ENCODE results near the gene BZW2.

BZW2 gene

GRCh38 chr7:16724344-16724743 lies 78.4 kb downstream of the BZW2 start:
- no peak overlapping the region for H2BK12ac ChIP-seq (ENCODE audit: low read length in 2 of 2)
- no peak overlapping the region for H3K18ac ChIP-seq (ENCODE audit: low read depth in 1 of 2, low read length in 2 of 2)
- H3K27me3 ChIP-seq (ENCODE audit: control insufficient read depth in 1 of 2, insufficient read depth in 1 of 2, low read length in 2 of 2) = no peaks in the 10 kb centered on the region
- H3K4me2 ChIP-seq (ENCODE audit: low read length, poor library complexity, severe bottlenecking) = no peak overlapping the region
- H3K27ac ChIP-seq (ENCODE audit: low read length, poor library complexity, severe bottlenecking) = no peak overlapping the region
- H4K8ac ChIP-seq (ENCODE audit: low read length) = no peak overlapping the region
- DNase-seq = no peak
- no peaks in the 10 kb centered on the region for H3K9me3 ChIP-seq (ENCODE audit: control insufficient read depth, low read length)
- no peak overlapping the region for H3K4me3 ChIP-seq (ENCODE audit: insufficient read depth in 1 of 2, low read depth in 1 of 2, low read length in 2 of 2)
- WGBS = no CpG with 5 or more reads among the region's 1 CpG
- no peak overlapping the region for H2BK15ac ChIP-seq (ENCODE audit: low read depth, poor library complexity, severe bottlenecking)
- no peaks in the 10 kb centered on the region for H3K36me3 ChIP-seq (ENCODE audit: control insufficient read depth in 1 of 2, insufficient read depth in 2 of 2, low read depth in 1 of 2, low read length in 2 of 2)
- H2AK5ac ChIP-seq (ENCODE audit: low read length, severe bottlenecking) = no peak overlapping the region
- no peak overlapping the region for H2AFZ ChIP-seq (ENCODE audit: low read depth, low read length)
- H3K79me1 ChIP-seq (replicated peaks; ENCODE audit: low read length, poor library complexity, severe bottlenecking) = no peaks in the 10 kb centered on the region
- H3K4ac ChIP-seq (ENCODE audit: low read depth in 1 of 2, low read length in 2 of 2) = no peak overlapping the region
- H3K23ac ChIP-seq (ENCODE audit: low read length in 2 of 2) = no peak overlapping the region
- H3K14ac ChIP-seq (ENCODE audit: low read length in 2 of 2) = no peak overlapping the region
- no peak overlapping the region for H4K91ac ChIP-seq (ENCODE audit: low read length)
- no peak overlapping the region for H3K9ac ChIP-seq (ENCODE audit: low read length)
- no peak overlapping the region for H2BK120ac ChIP-seq (ENCODE audit: low read depth, low read length)
- peaks cover 2% of the 10 kb centered on the region for H3K4me1 ChIP-seq (ENCODE audit: control insufficient read depth, insufficient read depth, low read depth, low read length)
- no peak overlapping the region for H2BK5ac ChIP-seq (ENCODE audit: low read depth, low read length, poor library complexity, severe bottlenecking)

GRCh38 chr7:16726189-16726588 lies 80.2 kb downstream of the BZW2 start:
- Histone ChIP-seq H3K9ac (ENCODE audit: low read length) (no peak overlapping the region), H3K4me3 (ENCODE audit: insufficient read depth in 1 of 2, low read depth in 1 of 2, low read length in 2 of 2) (no peak overlapping the region), H2AFZ (ENCODE audit: low read depth, low read length) (no peak overlapping the region), H3K23ac (ENCODE audit: low read length in 2 of 2) (no peak overlapping the region), H3K36me3 (ENCODE audit: control insufficient read depth in 1 of 2, insufficient read depth in 2 of 2, low read depth in 1 of 2, low read length in 2 of 2) (no peaks in the 10 kb centered on the region), H2BK5ac (ENCODE audit: low read depth, low read length, poor library complexity, severe bottlenecking) (no peak overlapping the region), H2BK15ac (ENCODE audit: low read depth, poor library complexity, severe bottlenecking) (no peak overlapping the region), H2BK12ac (ENCODE audit: low read length in 2 of 2) (no peak overlapping the region), H2BK120ac (ENCODE audit: low read depth, low read length) (no peak overlapping the region), H3K4ac (ENCODE audit: low read depth in 1 of 2, low read length in 2 of 2) (no peak overlapping the region), H3K27ac (ENCODE audit: low read length, poor library complexity, severe bottlenecking) (no peak overlapping the region), H3K79me1 (replicated peaks; ENCODE audit: low read length, poor library complexity, severe bottlenecking) (no peaks in the 10 kb centered on the region), H3K9me3 (ENCODE audit: control insufficient read depth, low read length) (no peaks in the 10 kb centered on the region), H4K91ac (ENCODE audit: low read length) (no peak overlapping the region), H4K8ac (ENCODE audit: low read length) (no peak overlapping the region), H3K18ac (ENCODE audit: low read depth in 1 of 2, low read length in 2 of 2) (no peak overlapping the region), H3K4me1 (ENCODE audit: control insufficient read depth, insufficient read depth, low read depth, low read length) (peaks cover 2% of the 10 kb centered on the region), H3K27me3 (ENCODE audit: control insufficient read depth in 1 of 2, insufficient read depth in 1 of 2, low read length in 2 of 2) (no peaks in the 10 kb centered on the region), H3K4me2 (ENCODE audit: low read length, poor library complexity, severe bottlenecking) (no peak overlapping the region), H3K14ac (ENCODE audit: low read length in 2 of 2) (no peak overlapping the region), H2AK5ac (ENCODE audit: low read length, severe bottlenecking) (no peak overlapping the region)
- no peak for DNase-seq
- 100% methylated on average over 2 of the region's 2 CpGs for WGBS

GRCh38 chr7:16727736-16728135 lies 81.8 kb downstream of the BZW2 start:
- H3K9ac ChIP-seq (ENCODE audit: low read length) = no peak overlapping the region
- H3K79me1 ChIP-seq (replicated peaks; ENCODE audit: low read length, poor library complexity, severe bottlenecking) = no peaks in the 10 kb centered on the region

GRCh38 chr7:16728811-16729210 lies 82.8 kb downstream of the BZW2 start:
- no peaks in the 10 kb centered on the region for H3K36me3 ChIP-seq (ENCODE audit: control insufficient read depth in 1 of 2, insufficient read depth in 2 of 2, low read depth in 1 of 2, low read length in 2 of 2)
- no peak overlapping the region for H3K9ac ChIP-seq (ENCODE audit: low read length)
- H3K4me3 ChIP-seq (ENCODE audit: insufficient read depth in 1 of 2, low read depth in 1 of 2, low read length in 2 of 2) = no peak overlapping the region
- no peak overlapping the region for H2BK12ac ChIP-seq (ENCODE audit: low read length in 2 of 2)
- H3K27me3 ChIP-seq (ENCODE audit: control insufficient read depth in 1 of 2, insufficient read depth in 1 of 2, low read length in 2 of 2) = no peaks in the 10 kb centered on the region
- no peak overlapping the region for H2AFZ ChIP-seq (ENCODE audit: low read depth, low read length)
- no peak for DNase-seq
- no peaks in the 10 kb centered on the region for H3K9me3 ChIP-seq (ENCODE audit: control insufficient read depth, low read length)
- H2BK5ac ChIP-seq (ENCODE audit: low read depth, low read length, poor library complexity, severe bottlenecking) = no peak overlapping the region
- H2BK120ac ChIP-seq (ENCODE audit: low read depth, low read length) = no peak overlapping the region
- 96% methylated on average over 10 of the region's 10 CpGs for WGBS
- no peak overlapping the region for H4K91ac ChIP-seq (ENCODE audit: low read length)
- no peak overlapping the region for H2BK15ac ChIP-seq (ENCODE audit: low read depth, poor library complexity, severe bottlenecking)
- H3K4me1 ChIP-seq (ENCODE audit: control insufficient read depth, insufficient read depth, low read depth, low read length) = peaks cover 2% of the 10 kb centered on the region
- H3K27ac ChIP-seq (ENCODE audit: low read length, poor library complexity, severe bottlenecking) = no peak overlapping the region
- H3K4ac ChIP-seq (ENCODE audit: low read depth in 1 of 2, low read length in 2 of 2) = no peak overlapping the region
- no peak overlapping the region for H4K8ac ChIP-seq (ENCODE audit: low read length)
- H3K79me1 ChIP-seq (replicated peaks; ENCODE audit: low read length, poor library complexity, severe bottlenecking) = no peaks in the 10 kb centered on the region
- H3K23ac ChIP-seq (ENCODE audit: low read length in 2 of 2) = no peak overlapping the region
- H3K14ac ChIP-seq (ENCODE audit: low read length in 2 of 2) = no peak overlapping the region
- H3K4me2 ChIP-seq (ENCODE audit: low read length, poor library complexity, severe bottlenecking) = no peak overlapping the region
- no peak overlapping the region for H3K18ac ChIP-seq (ENCODE audit: low read depth in 1 of 2, low read length in 2 of 2)
- H2AK5ac ChIP-seq (ENCODE audit: low read length, severe bottlenecking) = no peak overlapping the region

More at GRCh38 chr7:16727736-16728135, 81.8 kb downstream of the BZW2 start:
- Histone ChIP-seq H3K4me1 (ENCODE audit: control insufficient read depth, insufficient read depth, low read depth, low read length) (peaks cover 2% of the 10 kb centered on the region), H2BK15ac (ENCODE audit: low read depth, poor library complexity, severe bottlenecking) (no peak overlapping the region), H3K4me3 (ENCODE audit: insufficient read depth in 1 of 2, low read depth in 1 of 2, low read length in 2 of 2) (no peak overlapping the region), H3K18ac (ENCODE audit: low read depth in 1 of 2, low read length in 2 of 2) (no peak overlapping the region), H2AFZ (ENCODE audit: low read depth, low read length) (no peak overlapping the region), H3K4ac (ENCODE audit: low read depth in 1 of 2, low read length in 2 of 2) (no peak overlapping the region), H3K23ac (ENCODE audit: low read length in 2 of 2) (no peak overlapping the region), H3K36me3 (ENCODE audit: control insufficient read depth in 1 of 2, insufficient read depth in 2 of 2, low read depth in 1 of 2, low read length in 2 of 2) (no peaks in the 10 kb centered on the region), H3K9me3 (ENCODE audit: control insufficient read depth, low read length) (no peaks in the 10 kb centered on the region), H3K27me3 (ENCODE audit: control insufficient read depth in 1 of 2, insufficient read depth in 1 of 2, low read length in 2 of 2) (no peaks in the 10 kb centered on the region), H2BK120ac (ENCODE audit: low read depth, low read length) (no peak overlapping the region), H2BK5ac (ENCODE audit: low read depth, low read length, poor library complexity, severe bottlenecking) (no peak overlapping the region), H2BK12ac (ENCODE audit: low read length in 2 of 2) (no peak overlapping the region), H3K4me2 (ENCODE audit: low read length, poor library complexity, severe bottlenecking) (no peak overlapping the region), H3K14ac (ENCODE audit: low read length in 2 of 2) (no peak overlapping the region), H4K8ac (ENCODE audit: low read length) (no peak overlapping the region), H2AK5ac (ENCODE audit: low read length, severe bottlenecking) (no peak overlapping the region), H3K27ac (ENCODE audit: low read length, poor library complexity, severe bottlenecking) (no peak overlapping the region), H4K91ac (ENCODE audit: low read length) (no peak overlapping the region)
- 97% methylated on average over 4 of the region's 4 CpGs for WGBS
- no peak for DNase-seq

All from mesenchymal stem cell (in vitro differentiated cells and primary cell).